Measurements from ENCODE around the gene TMEM41A. TPM values are rescaled to one million over a fixed set of nuclear protein-coding genes. Genes with fewer than 3 reads are reported as not detected.

TMEM41A gene
- total and polyA plus RNA-seq, 10 donors, result 5.9 to 37.8 (median 22.9) TPM

- intact Hi-C loops (cut with DNase I; ENCODE audit: low total_unique reads), result loop anchor here (10.0 kb wide), 1 partner anchor 95 kb away; the partner anchor contains the start of gene SENP2
- H3K9me3 ChIP-seq, result no peaks in the 10 kb centered on the region
- no peaks in the 10 kb centered on the region for H3K27me3 ChIP-seq (replicated peaks in 1 of 7)
- H3K36me3 ChIP-seq, result peaks cover 0 to 100% (median 80%) of the 10 kb centered on the region in 6 donors
- 91 to 98% (median 94%) methylated on average over 4 of the region's 4 CpGs for WGBS, 5 donors
- TF ChIP-seq POLR2A (IDR thresholded peaks at IDR 0.05), result no peak
- TF ChIP-seq CTCF (IDR thresholded peaks at IDR 0.05 in 8 of 11, conservative IDR thresholded peaks at IDR 0.05 in 3 of 11), result no peak
- TF ChIP-seq POLR2AphosphoS5 (IDR thresholded peaks at IDR 0.05), result no peak
- H3K4me1 ChIP-seq, result peaks cover 0 to 7% (median 0%) of the 10 kb centered on the region in 6 donors
- no peak for DNase-seq
- H3K27ac ChIP-seq, result no peak overlapping the region
- H3K4me3 ChIP-seq, result no peak overlapping the region
Observed at GRCh38 chr3:185490241-185490640, 8.6 kb downstream of the TMEM41A start.

GRCh38 chr3:185489462-185489861 is 9.4 kb downstream of the TMEM41A start:
- Histone ChIP-seq H3K4me1 (no peaks in the 10 kb centered on the region), H3K4me3 (no peak overlapping the region), H3K9me3 (no peaks in the 10 kb centered on the region), H3K36me3 (peaks cover 0 to 100% (median 74%) of the 10 kb centered on the region in 6 donors), H3K27ac (no peak overlapping the region), H3K27me3 (replicated peaks in 1 of 7) (no peaks in the 10 kb centered on the region)
- no peak for DNase-seq
- TF ChIP-seq POLR2A (IDR thresholded peaks at IDR 0.05) (no peak), POLR2AphosphoS5 (IDR thresholded peaks at IDR 0.05) (no peak), CTCF (IDR thresholded peaks at IDR 0.05 in 8 of 11, conservative IDR thresholded peaks at IDR 0.05 in 3 of 11) (no peak)
- WGBS, 5 donors, result 73 to 91% (median 85%) methylated on average over 3 of the region's 3 CpGs
- intact Hi-C loops (cut with DNase I; ENCODE audit: low total_unique reads), result no loop called here

- peak in 2 of 3 donors; percentile 33 for TF ChIP-seq POLR2AphosphoS5 (IDR thresholded peaks at IDR 0.05)
- TF ChIP-seq CTCF (IDR thresholded peaks at IDR 0.05 in 8 of 11, conservative IDR thresholded peaks at IDR 0.05 in 3 of 11), result no peak
- Histone ChIP-seq H3K27me3 (replicated peaks in 1 of 7) (no peaks in the 10 kb centered on the region), H3K4me1 (no peaks in the 10 kb centered on the region), H3K36me3 (peaks cover 0 to 94% (median 64%) of the 10 kb centered on the region in 6 donors), H3K4me3 (no peak overlapping the region), H3K9me3 (no peaks in the 10 kb centered on the region), H3K27ac (no peak overlapping the region)
- no peak for DNase-seq
- WGBS, 5 donors, result 82 to 95% (median 92%) methylated on average over 5 of the region's 5 CpGs
- intact Hi-C loops (cut with DNase I; ENCODE audit: low total_unique reads), result no loop called here
Observed at GRCh38 chr3:185488465-185488864, 10.4 kb downstream of the TMEM41A start.

GRCh38 chr3:185486394-185486793 is 12.4 kb downstream of the TMEM41A start:
- intact Hi-C loops (cut with DNase I; ENCODE audit: low total_unique reads), result no loop called here
- Histone ChIP-seq H3K4me1 (peaks cover 0 to 7% (median 0%) of the 10 kb centered on the region in 6 donors), H3K9me3 (no peaks in the 10 kb centered on the region), H3K27me3 (replicated peaks in 1 of 7) (no peaks in the 10 kb centered on the region), H3K4me3 (no peak overlapping the region), H3K27ac (no peak overlapping the region), H3K36me3 (peaks cover 0 to 87% (median 46%) of the 10 kb centered on the region in 6 donors)
- DNase-seq, result no peak
- 93 to 98% (median 97%) methylated on average over 5 of the region's 5 CpGs for WGBS, 5 donors
- TF ChIP-seq POLR2A (IDR thresholded peaks at IDR 0.05) (no peak), CTCF (IDR thresholded peaks at IDR 0.05 in 8 of 11, conservative IDR thresholded peaks at IDR 0.05 in 3 of 11) (no peak), POLR2AphosphoS5 (IDR thresholded peaks at IDR 0.05) (no peak)
